ENCODE data around the gene PRDM2. TPM values are rescaled to one million over a fixed set of nuclear protein-coding genes. Genes with fewer than 3 reads are reported as not detected.

Gene PRDM2
- total and polyA plus RNA-seq, 2 of the 13 experiments (the other 11 are each of a cell fraction or from before 2014, with no cell fraction given): 4.0 to 6.5 TPM

GRCh38 chr1:13830616-13831280 is 130.8 kb downstream of the PRDM2 start (continued):
- no peak for TF ChIP-seq AKNA (CRISPR knock-in tag; IDR thresholded peaks at IDR 0.05; ENCODE audit: borderline replicate concordance)
- TF ChIP-seq AFF4 (CRISPR knock-in tag; IDR thresholded peaks at IDR 0.05): no peak
- no peak for TF ChIP-seq E2F5 (CRISPR knock-in tag; conservative IDR thresholded peaks at IDR 0.05)
- no peak for TF ChIP-seq CBX1 (IDR thresholded peaks at IDR 0.05; ENCODE audit: low read depth)
- no peak for TF ChIP-seq NCOA2 (CRISPR knock-in tag; IDR thresholded peaks at IDR 0.05)

Data from HepG2 (cell line).